ENCODE results near the gene KIAA0586. TPM values are rescaled to one million over a fixed set of nuclear protein-coding genes. Genes with fewer than 3 reads are reported as not detected.

Gene KIAA0586
- 13.6 and 18.9 TPM in 2 replicates for total RNA-seq
- 8.3 and 17.9 TPM in 2 replicates for polyA plus RNA-seq

DNA sequence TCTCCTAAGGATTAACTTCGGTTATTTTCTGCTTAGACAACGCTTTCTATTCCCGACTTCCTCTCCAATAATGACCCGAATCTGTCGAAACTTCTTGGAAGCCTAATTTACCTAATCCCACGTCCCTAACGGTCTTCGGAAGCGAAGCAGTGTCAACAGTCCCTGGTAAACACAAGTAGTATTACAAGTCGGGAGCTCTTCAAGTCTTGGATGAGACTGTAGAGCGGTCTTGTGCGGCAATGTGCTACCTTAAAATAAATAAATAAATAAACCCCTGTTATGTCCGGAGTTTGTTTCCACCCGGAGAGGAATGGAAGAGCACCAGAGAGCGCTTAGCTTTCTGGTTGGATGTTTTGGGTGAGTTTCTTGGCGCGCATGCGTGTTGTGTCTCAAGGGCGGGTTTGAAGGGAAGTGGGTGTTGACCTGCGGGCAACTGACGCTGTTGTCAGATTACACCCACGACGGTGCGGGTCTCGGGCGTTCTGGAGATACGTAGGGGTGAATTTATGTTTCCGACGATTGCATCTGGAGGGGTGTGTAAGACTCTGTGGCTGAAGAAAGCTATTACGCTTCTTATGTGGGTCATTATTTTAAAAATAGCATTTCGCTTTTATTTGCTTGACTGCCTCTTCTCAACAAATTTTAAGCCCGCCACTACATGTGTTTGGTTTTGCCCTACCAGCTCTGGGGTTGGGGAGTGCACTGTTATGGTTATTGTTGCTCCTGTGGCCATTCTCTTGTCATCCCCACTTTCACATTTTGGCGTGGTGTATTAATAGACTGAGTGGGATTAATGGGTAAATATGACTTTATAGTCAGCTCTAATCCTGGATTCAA lies at the start of gene KIAA0586, which contains the start of gene TIMM9:
TSS of gene KIAA0586 (plus strand) at position 439 of the 837 bp plus-strand sequence. CDS start 546 bp downstream, outside the sequence.
TSS of gene TIMM9 (minus strand) at position 251 of the 837 bp plus-strand sequence. CDS start 15,586 bp downstream, outside the sequence.
- DNase-seq (ENCODE audit: low read depth in 1 of 2, low spot score in 1 of 2): peak; percentile 98 to 99
- peak within 1 kb of the TSS; percentile 77 for H3K4me3 ChIP-seq
- TF ChIP-seq, protein P1, sequence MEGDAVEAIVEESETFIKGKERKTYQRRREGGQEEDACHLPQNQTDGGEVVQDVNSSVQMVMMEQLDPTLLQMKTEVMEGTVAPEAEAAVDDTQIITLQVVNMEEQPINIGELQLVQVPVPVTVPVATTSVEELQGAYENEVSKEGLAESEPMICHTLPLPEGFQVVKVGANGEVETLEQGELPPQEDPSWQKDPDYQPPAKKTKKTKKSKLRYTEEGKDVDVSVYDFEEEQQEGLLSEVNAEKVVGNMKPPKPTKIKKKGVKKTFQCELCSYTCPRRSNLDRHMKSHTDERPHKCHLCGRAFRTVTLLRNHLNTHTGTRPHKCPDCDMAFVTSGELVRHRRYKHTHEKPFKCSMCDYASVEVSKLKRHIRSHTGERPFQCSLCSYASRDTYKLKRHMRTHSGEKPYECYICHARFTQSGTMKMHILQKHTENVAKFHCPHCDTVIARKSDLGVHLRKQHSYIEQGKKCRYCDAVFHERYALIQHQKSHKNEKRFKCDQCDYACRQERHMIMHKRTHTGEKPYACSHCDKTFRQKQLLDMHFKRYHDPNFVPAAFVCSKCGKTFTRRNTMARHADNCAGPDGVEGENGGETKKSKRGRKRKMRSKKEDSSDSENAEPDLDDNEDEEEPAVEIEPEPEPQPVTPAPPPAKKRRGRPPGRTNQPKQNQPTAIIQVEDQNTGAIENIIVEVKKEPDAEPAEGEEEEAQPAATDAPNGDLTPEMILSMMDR (IDR thresholded peaks at IDR 0.05; ENCODE audit: low read depth, low read length): no peak
- H3K36me3 ChIP-seq: peaks cover 14% of the 10 kb centered on the region
- H3K27me3 ChIP-seq: no peaks in the 10 kb centered on the region
- peak within 1 kb of the TSS; percentile 93 for H3K27ac ChIP-seq
- H3K9me3 ChIP-seq (ENCODE audit: low read depth): no peaks in the 10 kb centered on the region
- H3K4me1 ChIP-seq (ENCODE audit: low read depth): peaks cover 9% of the 10 kb centered on the region

DNA sequence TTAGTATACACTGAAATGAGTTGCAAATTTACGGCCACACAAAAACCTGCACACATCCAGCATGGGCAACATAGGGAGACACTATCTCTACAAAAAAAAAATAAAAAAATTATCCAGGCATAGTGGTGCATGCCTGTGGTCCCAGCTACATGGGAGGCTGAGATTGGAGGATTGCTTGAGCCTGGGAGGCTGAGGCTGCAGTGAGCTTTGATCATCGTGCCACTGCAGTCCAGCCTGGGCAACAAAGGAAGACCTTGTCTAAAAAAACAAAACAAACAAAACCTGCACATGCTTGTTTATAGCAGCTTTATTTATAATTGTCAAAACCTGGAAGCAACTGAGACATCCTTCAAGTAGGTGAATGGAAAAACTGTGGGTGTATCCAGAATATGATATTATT lies 36.7 kb upstream of the KIAA0586 start:
- H3K4me1 ChIP-seq (ENCODE audit: low read depth): no peaks in the 10 kb centered on the region
- no peaks in the 10 kb centered on the region for H3K36me3 ChIP-seq
- DNase-seq (ENCODE audit: low read depth in 1 of 2, low spot score in 1 of 2): no peak
- no peak overlapping the region for H3K27ac ChIP-seq
- no peaks in the 10 kb centered on the region for H3K9me3 ChIP-seq (ENCODE audit: low read depth)
- no peak overlapping the region for H3K4me3 ChIP-seq
- peaks cover 4% of the 10 kb centered on the region for H3K27me3 ChIP-seq
- TF ChIP-seq, protein P1 (IDR thresholded peaks at IDR 0.05; ENCODE audit: low read depth, low read length): no peak

DNA sequence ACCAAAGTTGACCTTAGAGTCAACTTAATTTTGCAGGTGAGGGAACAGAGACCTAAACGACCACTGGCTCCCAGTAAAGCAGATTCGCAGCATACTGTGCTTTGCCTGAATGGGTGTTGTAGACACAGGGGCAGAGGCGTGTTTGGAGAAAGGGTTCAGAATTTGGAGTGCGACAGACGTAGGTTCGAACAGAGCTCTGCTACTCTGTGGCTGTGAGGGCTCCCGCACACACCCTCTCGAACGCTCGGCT lies 32.0 kb upstream of the KIAA0586 start:
- TF ChIP-seq, protein P1 (IDR thresholded peaks at IDR 0.05; ENCODE audit: low read depth, low read length): no peak
- Histone ChIP-seq H3K27me3 (peaks cover 14% of the 10 kb centered on the region), H3K9me3 (ENCODE audit: low read depth) (no peaks in the 10 kb centered on the region), H3K36me3 (no peaks in the 10 kb centered on the region), H3K4me1 (ENCODE audit: low read depth) (no peaks in the 10 kb centered on the region), H3K27ac (no peak overlapping the region), H3K4me3 (peak overlapping the region; percentile 39)
- no peak for DNase-seq (ENCODE audit: low read depth in 1 of 2, low spot score in 1 of 2)

DNA sequence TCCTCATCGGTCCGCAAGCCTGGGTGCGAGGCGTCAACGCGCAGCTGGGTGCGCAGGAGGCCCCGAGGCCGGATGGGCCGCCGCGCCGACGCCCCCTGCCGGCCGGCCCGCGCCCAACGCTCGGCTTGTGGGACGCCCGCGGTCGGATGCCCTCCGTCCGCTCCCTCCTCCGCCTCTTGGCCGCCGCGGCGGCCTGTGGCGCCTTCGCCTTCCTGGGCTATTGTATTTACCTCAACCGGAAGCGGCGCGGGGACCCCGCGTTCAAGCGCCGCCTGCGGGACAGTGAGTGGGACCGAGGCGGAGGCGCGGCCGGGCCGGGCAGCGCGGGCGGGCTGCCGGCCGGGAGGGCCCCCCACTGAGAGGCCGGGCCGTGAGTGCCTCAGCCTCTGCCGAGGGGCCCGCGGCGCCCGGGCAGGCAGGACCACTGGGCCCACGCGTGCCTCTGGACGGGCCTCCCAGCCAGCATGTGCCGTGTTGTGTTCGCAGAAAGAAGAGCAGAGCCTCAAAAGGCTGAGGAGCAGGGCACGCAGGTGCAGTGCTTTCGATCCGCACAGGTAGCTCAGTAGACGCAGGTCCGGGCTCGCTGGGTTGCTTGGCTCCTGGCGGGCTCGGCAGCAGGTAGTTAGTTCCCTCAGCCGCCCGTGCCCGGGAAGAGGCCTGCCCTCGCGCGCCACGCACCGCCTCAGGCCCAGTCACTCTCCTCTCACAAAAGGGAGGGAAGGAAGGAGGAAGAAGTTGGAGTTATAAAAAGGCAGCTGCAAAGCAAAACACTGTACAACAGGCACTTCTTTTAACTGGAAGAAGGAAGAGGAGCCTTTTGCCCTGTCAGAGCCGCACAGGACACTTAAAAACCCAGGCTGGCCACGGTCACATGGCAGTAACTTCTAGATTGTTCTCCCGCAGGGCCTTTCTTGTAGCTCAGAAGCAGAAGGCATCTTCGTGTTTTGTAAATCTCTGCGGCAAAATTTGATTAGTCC lies 31.4 kb upstream of the KIAA0586 start, which contains the start of gene TOMM20L:
TSS of gene TOMM20L (plus strand) at position 119 of the 977 bp plus-strand sequence. CDS start at position 147, 28 bp downstream.
- Histone ChIP-seq H3K4me1 (ENCODE audit: low read depth) (no peaks in the 10 kb centered on the region), H3K9me3 (ENCODE audit: low read depth) (no peaks in the 10 kb centered on the region), H3K27me3 (peaks cover 14% of the 10 kb centered on the region), H3K27ac (no peak within 1 kb of the TSS), H3K36me3 (no peaks in the 10 kb centered on the region), H3K4me3 (peak within 1 kb of the TSS; percentile 39)
- DNase-seq (ENCODE audit: low read depth in 1 of 2, low spot score in 1 of 2): peak; percentile 78 to 81
- TF ChIP-seq, protein P1 (IDR thresholded peaks at IDR 0.05; ENCODE audit: low read depth, low read length): peak; percentile 64

DNA sequence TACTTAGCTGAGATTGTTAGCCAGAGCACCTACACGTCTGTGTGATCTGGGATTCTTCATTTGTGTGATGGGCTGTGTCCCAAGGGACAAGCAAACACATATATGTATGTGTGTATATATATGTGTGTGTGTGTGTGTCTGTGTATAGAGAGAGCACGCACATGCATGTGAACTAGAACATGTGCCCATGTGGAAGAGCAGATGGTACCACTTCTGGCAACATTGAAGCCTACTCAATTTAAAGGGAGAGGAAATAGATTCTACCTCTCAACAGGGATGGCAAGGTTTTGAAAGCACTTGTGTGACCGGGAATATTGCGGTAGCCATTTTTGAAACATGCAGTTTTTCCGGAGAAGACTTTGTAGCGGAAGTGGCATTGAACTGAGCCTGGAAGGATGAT lies 30.4 kb upstream of the KIAA0586 start:
- no peak overlapping the region for H3K27ac ChIP-seq
- TF ChIP-seq, protein P1 (IDR thresholded peaks at IDR 0.05; ENCODE audit: low read depth, low read length): no peak
- no peaks in the 10 kb centered on the region for H3K36me3 ChIP-seq
- H3K4me3 ChIP-seq: no peak overlapping the region
- H3K4me1 ChIP-seq (ENCODE audit: low read depth): no peaks in the 10 kb centered on the region
- H3K9me3 ChIP-seq (ENCODE audit: low read depth): no peaks in the 10 kb centered on the region
- no peak for DNase-seq (ENCODE audit: low read depth in 1 of 2, low spot score in 1 of 2)
- peaks cover 14% of the 10 kb centered on the region for H3K27me3 ChIP-seq

Measured in cardiac muscle cell (in vitro differentiated cells and primary cell).